Muscle of arm (tissue), 14 donors: ENCODE results near the gene GLRX. TPM values are rescaled to one million over a fixed set of nuclear protein-coding genes. Genes with fewer than 3 reads are reported as not detected.
"Not testable (repeated sequence)": the region's sequence is repeated elsewhere in the genome, so short reads cannot be mapped to it uniquely, and the experiment has no call there.

Source experiments
- DNase-seq: peaks from one replicate; pipeline ENCODE4 v3.0.0-alpha.2; 2013
- long read RNA-seq, 11 donors: transcript quantifications; one replicate each; lab custom pipeline, GENCODE V29; 2026
- polyA plus RNA-seq, 12 donors: library from polyadenylated mRNA; unstranded; fragments of 120-200 nt; gene quantifications; one replicate each; pipeline ENCODE4 v1.2.1, GENCODE V29; 2013; ENCODE audit not compliant: insufficient read length in 12 of 12

GLRX gene, protein sequence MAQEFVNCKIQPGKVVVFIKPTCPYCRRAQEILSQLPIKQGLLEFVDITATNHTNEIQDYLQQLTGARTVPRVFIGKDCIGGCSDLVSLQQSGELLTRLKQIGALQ
- 10 to 100 TPM in 9 of 12 donors, 1 to 10 TPM in 2, not detected in 1; 9.2 to 23.3 (median 12.4) TPM for polyA plus RNA-seq
- long read RNA-seq, donor 1, transcript GLRX-201 (3 exons, 1,211 nt) = major isoform, 49 of 72 reads
- long read RNA-seq, donor 1, partial matches to known transcripts = 22 of 72 reads
- long read RNA-seq, donor 1, other reads (novel, unspliced or antisense) = 0 of 72 reads
- long read RNA-seq, donor 2, transcript GLRX-201 (3 exons, 1,211 nt) = major isoform, 14 of 15 reads
- long read RNA-seq, donor 2, partial matches to known transcripts = 0 of 15 reads
- long read RNA-seq, donor 2, other reads (novel, unspliced or antisense) = 0 of 15 reads
- long read RNA-seq, donor 3, partial matches to known transcripts = 0 of 2 reads
- long read RNA-seq, donor 3, other reads (novel, unspliced or antisense) = 0 of 2 reads
- long read RNA-seq, donor 4, partial matches to known transcripts = 0 of 3 reads
- long read RNA-seq, donor 4, other reads (novel, unspliced or antisense) = 0 of 3 reads
- long read RNA-seq, donor 5, transcript GLRX-201 (3 exons, 1,211 nt) = major isoform, 10 of 138 reads
- long read RNA-seq, donor 5, partial matches to known transcripts = 98 of 138 reads
- long read RNA-seq, donor 5, other reads (novel, unspliced or antisense) = 29 of 138 reads
- long read RNA-seq, donor 6, partial matches to known transcripts = 8 of 14 reads
- long read RNA-seq, donor 6, other reads (novel, unspliced or antisense) = 0 of 14 reads
- long read RNA-seq, donor 7, transcript GLRX-201 (3 exons, 1,211 nt) = major isoform, 10 of 10 reads
- long read RNA-seq, donor 7, partial matches to known transcripts = 0 of 10 reads
- long read RNA-seq, donor 7, other reads (novel, unspliced or antisense) = 0 of 10 reads
- long read RNA-seq, donor 8, transcript GLRX-201 (3 exons, 1,211 nt) = major isoform, 7 of 14 reads
- long read RNA-seq, donor 8, partial matches to known transcripts = 6 of 14 reads
- long read RNA-seq, donor 8, other reads (novel, unspliced or antisense) = 0 of 14 reads
- long read RNA-seq, donor 9, transcript GLRX-201 (3 exons, 1,211 nt) = major isoform, 5 of 5 reads
- long read RNA-seq, donor 9, partial matches to known transcripts = 0 of 5 reads
- long read RNA-seq, donor 9, other reads (novel, unspliced or antisense) = 0 of 5 reads
- long read RNA-seq, donor 10, transcript GLRX-201 (3 exons, 1,211 nt) = major isoform, 7 of 8 reads
- long read RNA-seq, donor 10, partial matches to known transcripts = 0 of 8 reads
- long read RNA-seq, donor 10, other reads (novel, unspliced or antisense) = 0 of 8 reads
- long read RNA-seq, donor 11, transcript GLRX-201 (3 exons, 1,211 nt) = major isoform, 11 of 12 reads
- long read RNA-seq, donor 11, partial matches to known transcripts = 0 of 12 reads
- long read RNA-seq, donor 11, other reads (novel, unspliced or antisense) = 0 of 12 reads

DNA sequence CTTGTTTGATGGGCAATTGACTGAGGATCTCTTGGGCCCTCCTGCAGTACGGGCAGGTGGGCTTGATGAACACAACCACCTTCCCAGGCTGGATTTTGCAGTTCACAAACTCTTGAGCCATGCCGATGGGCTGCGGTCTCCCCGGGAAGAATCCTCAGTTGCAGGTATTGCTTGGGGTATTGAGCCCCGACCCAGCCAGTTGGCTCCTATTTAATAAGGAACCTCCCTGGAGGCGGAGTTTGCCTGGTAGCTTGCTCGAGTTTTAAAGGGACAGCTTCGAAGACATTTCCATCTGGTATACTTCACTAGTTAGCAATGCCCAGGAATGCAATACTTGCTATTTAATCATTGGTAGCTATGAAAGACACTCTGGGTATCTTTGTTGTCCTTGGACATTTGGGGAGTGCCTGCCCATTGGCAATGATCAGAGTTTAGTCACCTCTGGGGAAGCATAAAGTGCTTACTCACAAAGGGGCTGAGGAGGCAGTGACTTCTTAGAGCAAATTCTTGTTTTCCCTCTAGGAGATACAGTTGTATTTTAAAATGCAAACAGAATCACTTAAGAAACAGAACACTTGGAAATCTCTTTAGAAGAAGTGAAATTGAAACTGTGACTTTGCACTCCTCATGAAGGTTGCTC is at the start of gene GLRX:
Gene GLRX, minus strand, starts transcription at position 185 of the 640 bp plus-strand sequence. Its CDS starts 64 bp downstream, at position 121.
- peak; percentile 75 for DNase-seq

DNA sequence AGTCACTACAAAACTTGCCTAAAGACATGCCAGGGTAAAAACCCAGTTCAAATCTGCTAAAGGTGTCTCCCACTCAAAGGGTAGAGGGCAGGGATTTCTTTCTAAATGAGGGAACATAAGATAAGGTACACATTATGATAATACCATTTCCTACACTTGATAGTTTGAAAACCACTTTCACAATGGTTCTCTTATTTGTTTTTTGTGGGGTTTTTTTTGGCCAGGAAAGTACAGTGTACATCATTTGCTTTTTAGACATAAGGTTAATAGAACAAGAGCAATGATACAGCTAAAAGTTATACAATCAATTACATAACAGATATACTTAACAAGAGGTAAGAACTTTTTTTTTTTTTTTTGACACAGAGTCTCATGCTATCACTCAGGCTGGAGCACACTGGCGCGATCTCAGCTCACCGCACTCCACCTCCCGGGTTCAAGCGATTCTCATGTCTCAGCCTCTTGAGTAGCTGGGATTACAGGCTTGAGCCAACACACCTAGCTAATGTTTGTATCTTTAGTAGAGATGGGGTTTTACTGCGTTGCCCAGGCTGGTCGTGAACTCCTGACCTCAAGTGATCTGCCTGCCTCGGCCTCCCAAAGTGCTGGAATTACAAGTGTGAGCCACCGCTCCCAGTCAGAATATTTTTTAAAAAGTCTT is 48.8 kb upstream of the GLRX start:
- DNase-seq = no peak

DNA sequence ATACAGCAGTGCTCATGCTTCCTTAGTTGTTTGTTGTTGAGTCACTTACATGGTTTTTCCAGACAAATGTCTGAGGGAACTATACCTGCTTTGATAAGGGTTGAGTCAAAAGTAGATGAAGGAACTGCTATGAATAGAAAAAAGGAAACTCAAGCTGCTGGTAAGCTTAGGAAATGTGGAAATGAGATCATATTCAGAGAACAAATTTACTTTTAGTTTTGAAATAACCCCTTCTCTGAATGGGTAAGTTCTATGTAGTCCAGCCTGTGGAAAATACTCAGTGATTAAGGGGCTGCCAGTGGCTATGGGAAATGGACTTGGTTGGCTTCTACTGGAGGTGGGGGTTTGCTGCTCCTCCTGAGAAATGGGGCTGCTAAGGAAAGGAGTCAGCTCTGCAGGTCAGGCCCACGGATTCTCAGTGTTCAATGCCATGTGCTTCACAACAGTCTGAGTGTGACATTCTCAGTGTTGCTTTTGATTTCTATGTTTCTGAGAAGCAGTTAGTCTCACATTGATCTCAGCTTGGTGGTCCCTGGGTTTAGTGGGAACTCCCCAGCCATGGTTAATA is 47.7 kb upstream of the GLRX start:
- DNase-seq = no peak

DNA sequence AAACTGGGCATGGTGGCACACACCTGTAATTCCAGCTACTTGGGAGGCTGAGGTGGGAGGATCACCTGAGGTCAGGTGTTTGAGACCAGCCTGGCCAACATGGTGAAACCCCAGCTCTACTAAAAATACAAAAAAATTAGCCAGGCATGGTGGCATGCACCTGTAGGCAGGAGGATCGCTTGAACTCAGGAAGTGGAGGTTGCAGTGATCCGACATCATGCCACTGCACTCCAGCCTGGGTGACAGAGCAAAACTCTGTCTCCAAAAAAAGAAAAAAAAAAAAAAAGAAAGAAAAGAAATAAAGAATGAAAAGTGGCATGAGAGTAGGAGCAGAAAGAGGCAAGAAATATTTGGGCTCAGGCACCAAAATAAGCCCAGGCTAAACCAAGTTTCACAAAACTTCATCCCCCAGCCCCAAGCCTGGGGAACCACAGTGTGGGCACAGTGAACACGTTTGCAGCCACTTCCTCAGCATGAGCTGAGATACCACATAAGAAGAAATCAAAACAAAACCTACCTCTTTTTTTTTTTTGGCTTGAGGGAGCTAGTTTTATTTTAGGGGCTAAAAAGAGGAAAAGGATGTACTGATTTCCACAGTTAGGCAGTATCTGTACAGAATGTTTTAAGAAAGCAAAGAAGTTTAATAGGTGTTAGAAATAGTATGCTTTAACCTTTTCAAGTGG is 46.8 kb upstream of the GLRX start:
- DNase-seq = not testable (repeated sequence)

DNA sequence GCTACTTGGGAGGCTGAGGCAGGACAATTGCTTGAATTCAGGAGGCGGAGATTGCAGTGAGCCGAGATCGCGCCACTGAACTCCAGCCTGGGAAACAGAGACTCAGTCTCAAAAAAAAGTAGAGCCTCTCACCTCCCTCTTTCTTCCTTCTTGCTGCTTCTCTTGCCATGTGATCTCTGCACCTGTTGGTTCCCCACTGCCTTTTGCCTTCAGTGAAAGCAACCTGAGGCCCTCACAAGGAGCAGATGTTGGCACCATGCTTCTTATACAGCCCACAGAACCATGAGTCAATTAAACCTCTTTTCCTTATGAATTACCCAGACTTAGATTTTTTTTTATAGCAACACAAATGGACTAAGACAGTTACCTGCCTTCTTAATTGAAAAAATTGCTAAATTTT is 45.6 kb upstream of the GLRX start:
- DNase-seq = no peak

DNA sequence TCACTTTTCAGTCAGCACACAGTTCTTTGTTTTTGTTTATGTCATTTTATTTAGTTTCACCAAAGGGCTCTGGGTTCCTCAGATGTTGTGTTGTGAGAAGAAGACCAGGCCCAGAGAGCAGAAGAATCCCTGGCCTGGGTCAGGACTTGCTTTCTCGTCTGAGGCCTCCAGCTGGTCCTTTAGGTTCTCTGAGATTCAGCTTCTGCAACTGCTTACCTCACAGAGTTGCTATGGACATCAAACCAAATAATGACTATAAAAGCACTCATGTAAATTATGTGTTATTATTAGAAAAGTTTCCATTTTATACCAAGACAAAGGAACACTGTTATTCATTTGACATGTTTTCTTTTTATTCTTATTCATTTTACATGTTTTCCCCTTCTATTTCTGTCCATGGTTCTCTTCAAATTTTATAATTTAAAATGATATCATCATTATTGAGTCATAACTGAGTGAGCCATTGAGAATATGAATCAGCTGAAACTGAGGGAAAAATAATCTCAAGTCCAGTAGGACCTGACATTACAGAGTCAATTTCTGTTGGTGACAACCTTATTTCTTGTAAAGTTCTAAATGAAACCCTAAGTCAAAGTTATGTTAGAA is 44.0 kb upstream of the GLRX start:
- no peak for DNase-seq

DNA sequence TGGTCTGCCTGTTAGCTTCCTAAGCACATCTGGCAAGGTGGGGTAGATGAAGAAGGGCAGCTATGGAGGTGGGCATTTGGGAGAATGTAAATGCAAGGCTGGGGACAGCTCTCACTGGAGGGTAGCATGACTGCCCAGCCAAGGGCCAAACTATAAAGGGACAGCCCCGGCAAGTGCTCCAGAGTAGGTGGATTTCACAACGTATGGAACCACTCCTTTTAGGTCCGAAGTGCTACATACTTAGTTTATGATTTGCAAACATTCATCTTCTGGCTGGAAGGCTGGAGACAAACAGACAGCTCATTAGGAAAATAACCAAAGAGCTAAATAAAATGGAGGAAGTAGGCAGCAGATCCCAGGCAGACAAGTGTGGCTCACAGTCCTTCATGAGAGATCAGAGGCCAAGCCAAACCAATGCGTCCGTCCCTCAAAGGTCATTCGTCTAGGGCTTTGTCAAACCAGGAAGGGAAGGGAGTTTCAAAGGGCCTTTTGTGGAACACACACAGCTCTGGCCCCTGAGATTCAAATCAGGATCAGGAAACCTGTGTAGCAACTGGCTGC is 42.5 kb upstream of the GLRX start:
- DNase-seq = no peak

DNA sequence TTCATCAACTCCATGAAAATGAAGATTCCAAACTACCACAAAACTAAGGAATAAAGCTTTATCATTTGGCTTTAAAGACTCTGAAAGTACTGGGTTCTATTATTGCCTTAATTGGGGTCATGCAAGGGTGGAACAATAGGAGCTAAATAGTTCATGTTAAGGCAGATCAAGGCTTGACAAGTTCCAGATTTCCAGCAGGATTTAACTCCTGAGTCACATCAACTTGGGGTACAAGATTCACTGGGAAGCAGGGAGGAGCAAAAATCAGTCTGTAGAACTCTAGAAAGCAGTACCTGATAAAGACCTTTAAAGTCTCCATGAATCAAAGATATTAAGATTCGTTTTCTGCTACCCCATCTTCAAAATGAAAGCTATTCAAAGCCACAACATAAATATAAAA is 41.9 kb upstream of the GLRX start:
- no peak for DNase-seq

DNA sequence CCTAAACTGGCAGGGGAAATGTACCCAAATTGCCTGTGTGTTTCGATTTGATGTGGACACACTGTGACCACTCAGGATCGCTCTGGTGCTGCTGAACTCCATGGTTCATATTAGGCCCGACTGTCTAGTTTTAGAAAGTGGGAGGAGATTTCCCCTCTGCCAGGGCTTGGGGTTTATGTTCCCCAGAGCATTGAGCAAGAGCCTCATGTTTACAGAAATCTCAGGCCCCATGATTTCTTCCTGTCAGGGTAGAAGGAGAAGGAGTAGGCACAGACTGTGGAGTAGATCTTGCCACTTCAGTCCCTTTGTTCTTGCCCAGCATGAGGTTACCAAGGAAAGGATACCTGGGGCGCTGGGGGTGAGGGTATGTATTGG is 40.8 kb upstream of the GLRX start:
- no peak for DNase-seq

DNA sequence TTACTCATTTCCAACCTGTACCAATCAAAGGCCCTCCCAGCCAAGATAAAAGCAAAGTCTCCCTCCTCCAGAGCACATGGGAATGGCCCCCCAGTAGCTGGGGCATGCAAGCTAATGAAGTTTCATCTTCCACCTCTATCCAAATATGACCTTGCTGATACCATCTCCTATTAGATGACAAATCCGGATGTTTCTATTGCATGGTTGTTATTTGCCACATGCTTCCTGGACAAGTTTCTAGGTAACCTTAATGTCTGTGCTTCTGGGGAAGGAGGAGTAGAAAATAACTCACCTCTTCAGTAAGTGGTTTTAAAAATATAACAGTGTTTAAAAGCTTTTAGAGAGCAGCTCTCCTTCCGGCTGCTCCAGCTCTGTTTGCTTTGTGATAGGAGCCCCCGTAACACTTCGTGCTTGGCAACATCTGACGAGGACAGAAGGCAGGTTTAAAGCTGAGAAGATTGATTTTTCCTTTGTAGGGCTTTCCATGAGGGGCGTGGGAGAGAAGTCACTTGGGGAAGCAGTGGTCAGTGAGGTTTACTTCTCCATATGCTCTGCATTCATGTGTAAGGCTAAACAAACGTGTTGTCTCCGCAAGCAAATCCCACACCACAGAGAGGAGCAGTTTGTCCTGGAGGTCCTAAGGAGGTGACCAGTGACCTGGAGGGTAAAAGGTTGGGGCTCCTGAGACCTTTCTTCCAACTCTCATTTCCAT is 40.3 kb upstream of the GLRX start:
- DNase-seq = no peak

DNA sequence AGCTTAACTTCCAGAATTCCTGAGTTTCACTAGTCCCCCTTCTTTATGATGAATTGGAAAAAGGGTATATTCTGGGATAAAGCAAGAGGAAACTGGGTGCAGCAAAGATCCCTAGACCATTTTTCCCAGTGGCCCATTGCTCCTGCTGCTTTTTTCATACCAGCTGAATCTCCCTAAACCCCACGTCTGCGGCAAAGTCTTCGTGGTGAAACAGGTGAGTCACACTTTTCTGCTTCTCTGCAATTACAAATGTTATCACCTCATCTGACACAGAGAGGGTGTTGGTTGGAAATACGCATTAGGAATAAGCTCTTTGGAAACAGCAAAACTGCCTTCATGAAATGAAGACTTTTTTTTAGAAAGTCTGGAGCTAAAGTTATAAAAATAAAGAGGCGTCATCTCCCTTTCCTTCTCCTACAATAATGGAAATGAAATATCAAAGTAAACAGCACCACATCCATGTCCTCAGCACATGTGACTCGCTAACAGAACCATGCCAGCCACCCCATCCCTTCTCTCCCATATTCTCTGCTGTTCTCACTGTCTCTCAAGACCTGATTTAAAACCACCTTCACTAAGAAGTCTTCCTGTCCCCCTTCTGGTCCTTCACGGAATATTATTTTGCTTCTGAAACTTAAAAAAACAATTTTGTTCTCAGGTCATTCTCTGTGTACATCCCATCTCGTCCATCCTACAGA is 39.5 kb upstream of the GLRX start:
- DNase-seq = no peak

DNA sequence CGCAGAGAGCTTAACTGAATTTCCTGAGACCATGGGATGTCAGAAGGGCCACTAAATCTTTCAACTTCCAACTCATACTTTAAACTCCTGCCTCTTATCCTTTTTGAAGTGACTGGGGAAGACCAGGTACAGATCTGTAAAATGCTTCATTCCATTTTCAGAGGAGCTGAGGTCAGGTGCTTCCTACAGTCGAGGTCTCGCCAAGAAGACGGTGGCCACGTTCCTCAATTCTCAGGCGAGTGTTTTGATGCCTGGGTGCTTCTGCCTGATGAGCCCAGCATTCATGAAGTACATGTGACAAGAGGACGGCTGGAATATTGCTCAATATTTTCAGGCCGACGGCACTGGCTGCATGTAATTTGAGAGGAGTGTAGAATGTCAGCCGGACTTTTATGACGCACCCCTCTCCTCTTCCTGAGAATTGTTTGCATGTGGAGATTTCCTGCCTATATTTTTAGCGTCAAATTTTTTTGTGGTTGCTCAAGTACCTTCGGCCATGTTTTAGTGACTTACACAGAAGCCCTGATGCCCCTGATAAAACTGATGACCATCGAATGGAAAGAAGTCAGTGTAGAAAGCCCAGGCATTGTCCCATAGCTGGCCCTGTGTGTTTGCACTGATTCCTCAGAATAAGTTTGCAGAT is 38.8 kb upstream of the GLRX start:
- DNase-seq = peak; percentile 51

DNA sequence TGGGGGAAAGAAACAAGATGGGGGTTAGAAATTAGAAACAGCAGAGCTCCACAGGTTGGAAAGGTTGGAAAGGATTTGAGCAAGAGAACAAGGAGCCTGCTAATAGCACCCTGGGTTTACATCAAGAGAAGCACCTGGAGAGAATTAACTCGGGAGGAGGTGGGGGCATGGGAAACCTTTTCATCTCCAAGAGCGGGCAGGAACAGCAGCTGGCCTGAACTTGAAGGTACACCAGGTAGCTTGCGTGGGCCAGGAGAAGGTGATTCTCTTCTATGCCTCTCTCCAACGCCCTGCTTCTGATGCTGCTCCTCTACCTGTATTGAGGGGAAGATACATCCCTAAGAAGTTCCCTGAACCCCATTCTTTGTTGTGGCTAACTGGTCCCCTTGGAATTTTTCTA is 37.1 kb upstream of the GLRX start:
- DNase-seq = no peak

DNA sequence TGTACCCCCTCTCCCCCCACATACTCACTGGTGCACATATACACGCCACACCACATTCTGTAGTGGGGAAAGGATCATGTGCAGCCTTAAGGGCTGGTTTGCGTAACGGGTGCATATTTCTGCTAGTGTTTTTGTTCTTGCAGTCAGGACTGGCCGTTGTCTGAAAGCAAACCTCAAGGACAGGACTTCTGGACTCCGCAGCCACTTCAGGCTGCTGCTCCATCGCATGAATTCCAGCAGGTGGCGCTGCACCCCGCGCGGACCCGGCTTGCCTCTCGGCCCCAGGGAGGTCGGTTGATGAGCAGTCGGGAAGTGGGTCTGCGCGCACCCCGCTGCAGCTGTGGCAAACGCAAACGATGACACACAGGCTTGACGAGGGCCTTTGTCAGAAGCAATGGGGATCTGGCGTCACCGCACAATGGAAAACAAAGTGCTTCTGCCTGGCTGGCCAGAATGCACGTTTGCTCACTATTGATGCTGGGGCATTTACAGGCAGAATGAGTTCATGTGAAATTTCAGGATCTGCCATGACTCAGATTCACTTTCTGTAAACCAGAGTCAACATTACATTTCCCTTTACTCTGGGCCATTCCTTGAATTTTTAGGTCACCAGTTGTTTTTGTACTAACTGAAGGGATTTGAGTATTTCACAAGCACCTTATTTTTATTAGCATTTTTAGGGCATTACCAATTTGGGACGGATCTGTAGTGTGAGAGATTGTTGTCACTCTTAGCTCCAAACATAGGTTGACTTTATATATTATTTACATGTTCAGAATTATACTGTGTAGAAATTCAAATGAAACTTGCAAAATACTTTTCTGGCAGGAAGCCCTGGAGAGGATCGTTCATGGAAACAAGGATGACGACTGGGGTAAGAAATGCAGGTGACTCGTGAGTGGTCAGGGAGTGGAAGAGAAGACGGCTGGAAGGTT is 36.4 kb upstream of the GLRX start:
- peak; percentile 88 for DNase-seq

DNA sequence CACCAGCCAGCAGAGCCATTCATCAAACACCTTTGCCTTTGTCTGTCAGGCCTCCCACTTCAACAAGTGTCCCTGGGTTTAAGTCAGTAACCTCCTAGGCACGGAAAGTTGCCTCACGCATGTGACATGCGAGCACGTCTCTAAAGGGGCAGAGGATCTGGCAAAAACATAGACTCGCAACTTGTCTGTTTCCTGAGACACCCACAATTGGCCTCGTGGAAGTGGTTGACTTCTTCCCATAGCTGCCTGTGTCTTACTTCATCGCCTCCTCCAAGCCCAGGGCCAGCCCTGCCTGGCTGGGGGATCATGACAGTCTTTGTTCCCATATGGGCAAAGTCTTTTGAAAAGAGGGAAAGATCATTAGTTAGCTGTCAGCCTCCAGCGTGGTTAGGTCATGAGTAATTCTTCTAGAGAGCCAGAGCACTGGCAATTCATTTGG is 35.5 kb upstream of the GLRX start:
- no peak for DNase-seq
